ENCODE measurements around the gene ATXN7L2.

The ATXN7L2 gene

DNA sequence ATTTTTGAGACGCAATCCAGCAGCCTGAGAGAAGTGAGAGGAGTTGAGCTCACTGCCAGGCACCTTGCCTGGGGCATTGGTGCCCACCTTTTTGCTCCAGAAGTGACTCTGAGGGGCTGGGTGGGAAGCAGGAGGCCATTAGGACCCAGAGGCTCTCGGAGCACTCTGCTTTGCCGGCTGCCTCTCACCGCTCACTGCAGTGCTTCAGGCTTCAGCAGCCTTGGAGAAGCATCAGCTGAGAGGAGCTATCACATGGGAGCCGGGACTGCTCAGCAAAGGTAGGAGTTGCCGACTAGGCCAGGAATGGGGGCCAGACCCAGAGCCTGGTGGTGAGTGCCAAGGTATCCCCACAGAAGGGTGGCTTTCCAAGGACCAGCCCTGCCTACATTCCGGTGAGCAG lies 56.0 kb downstream of the ATXN7L2 start, which contains the start of gene GPR61:
TSS of gene GPR61 (plus strand) at position 197 of the 400 bp plus-strand sequence. CDS start 3,151 bp downstream, outside the sequence.
- no peak for TF ChIP-seq CTCF (IDR thresholded peaks at IDR 0.05; ENCODE audit: low read depth, low read length, missing control alignments)
- H3K4me3 ChIP-seq (ENCODE audit: low read depth, low read length), result no peak within 1 kb of the TSS
- no peak for DNase-seq
- no peak within 1 kb of the TSS for H3K27ac ChIP-seq
- in situ Hi-C loops (cut with HindIII; ENCODE audit: low pct_ligation_motif_present, low sequenced_read_pairs), result no loop called here
- no peaks in the 10 kb centered on the region for H3K27me3 ChIP-seq (replicated peaks)
- H3K36me3 ChIP-seq (replicated peaks), result no peaks in the 10 kb centered on the region

DNA sequence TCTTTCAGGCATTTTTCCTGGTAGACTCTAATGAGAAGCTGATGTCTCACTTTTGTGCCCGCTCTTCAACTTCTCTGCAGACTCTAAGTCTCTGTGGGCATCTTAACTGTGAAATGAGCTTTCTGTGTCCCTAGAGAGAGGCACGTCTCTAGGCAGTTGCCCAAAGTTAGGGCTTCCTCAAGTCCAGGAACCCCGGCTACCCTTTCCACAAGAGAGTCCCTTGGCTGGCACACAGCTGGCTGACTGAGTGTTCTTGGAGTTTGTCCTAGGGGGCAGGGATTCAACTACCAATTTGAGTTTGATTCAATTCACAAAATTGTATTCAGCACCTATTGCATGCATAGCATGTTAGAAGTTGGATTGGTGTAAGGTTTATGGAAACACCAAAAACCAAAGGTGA lies 57.4 kb downstream of the ATXN7L2 start:
- Histone ChIP-seq H3K4me3 (ENCODE audit: low read depth, low read length) (no peak overlapping the region), H3K36me3 (replicated peaks) (no peaks in the 10 kb centered on the region), H3K27ac (no peak overlapping the region), H3K27me3 (replicated peaks) (no peaks in the 10 kb centered on the region)
- TF ChIP-seq CTCF (IDR thresholded peaks at IDR 0.05; ENCODE audit: low read depth, low read length, missing control alignments), result no peak
- in situ Hi-C loops (cut with HindIII; ENCODE audit: low pct_ligation_motif_present, low sequenced_read_pairs), result no loop called here
- DNase-seq, result no peak

Data from brain microvascular endothelial cell (primary cell).